ENCODE data around the gene SRGAP2C. TPM values are rescaled to one million over a fixed set of nuclear protein-coding genes. Genes with fewer than 3 reads are reported as not detected.
A peak's percentile ranks its signal among the peaks of the same experiment; 100 is the strongest.
"Not testable (repeated sequence)": the region's sequence is repeated elsewhere in the genome, so short reads cannot be mapped to it uniquely, and the experiment has no call there.

SRGAP2C gene
- polyA plus RNA-seq, 3 donors from 2014 or later, result 0.69 to 2.0 (median 1.3) TPM

GRCh38 chr1:121366171-121366570, 181.4 kb downstream of the SRGAP2C start:
- H3K36me3 Mint-ChIP-seq; H3K4me1 Mint-ChIP-seq; H3K9me3 Mint-ChIP-seq; H3K27ac Mint-ChIP-seq; H3K4me3 Mint-ChIP-seq; DNase-seq; H3K27me3 Mint-ChIP-seq (ENCODE audit: low read depth in 3 of 3): not testable (repeated sequence)

GRCh38 chr1:121368910-121369309, 184.1 kb downstream of the SRGAP2C start:
- not testable (repeated sequence) for H3K4me1 Mint-ChIP-seq; DNase-seq; H3K36me3 Mint-ChIP-seq; H3K27ac Mint-ChIP-seq; H3K9me3 Mint-ChIP-seq; H3K4me3 Mint-ChIP-seq; H3K27me3 Mint-ChIP-seq (ENCODE audit: low read depth in 3 of 3)

- H3K4me1 Mint-ChIP-seq; H3K27ac Mint-ChIP-seq; DNase-seq; H3K9me3 Mint-ChIP-seq; H3K27me3 Mint-ChIP-seq (ENCODE audit: low read depth in 3 of 3); H3K36me3 Mint-ChIP-seq; H3K4me3 Mint-ChIP-seq: not testable (repeated sequence)
Measured at GRCh38 chr1:121369959-121370358, 185.2 kb downstream of the SRGAP2C start.

GRCh38 chr1:121374851-121375367, 190.1 kb downstream of the SRGAP2C start:
- H3K27ac Mint-ChIP-seq; H3K36me3 Mint-ChIP-seq; H3K9me3 Mint-ChIP-seq; DNase-seq; H3K4me1 Mint-ChIP-seq; H3K27me3 Mint-ChIP-seq (ENCODE audit: low read depth in 3 of 3); H3K4me3 Mint-ChIP-seq: not testable (repeated sequence)

GRCh38 chr1:121376986-121377385, 192.2 kb downstream of the SRGAP2C start:
- H3K9me3 Mint-ChIP-seq, H3K4me1 Mint-ChIP-seq, H3K27ac Mint-ChIP-seq: not testable (repeated sequence)

GRCh38 chr1:121378757-121379156, 194.0 kb downstream of the SRGAP2C start:
- H3K4me3 Mint-ChIP-seq; DNase-seq; H3K4me1 Mint-ChIP-seq; H3K27ac Mint-ChIP-seq; H3K9me3 Mint-ChIP-seq; H3K36me3 Mint-ChIP-seq; H3K27me3 Mint-ChIP-seq (ENCODE audit: low read depth in 3 of 3): not testable (repeated sequence)

More at GRCh38 chr1:121376986-121377385, 192.2 kb downstream of the SRGAP2C start:
- H3K4me3 Mint-ChIP-seq; DNase-seq; H3K36me3 Mint-ChIP-seq; H3K27me3 Mint-ChIP-seq (ENCODE audit: low read depth in 3 of 3): not testable (repeated sequence)

GRCh38 chr1:121384754-121385153, 200.0 kb downstream of the SRGAP2C start:
- not testable (repeated sequence) for H3K27me3 Mint-ChIP-seq (ENCODE audit: low read depth in 3 of 3); H3K36me3 Mint-ChIP-seq; DNase-seq; H3K4me3 Mint-ChIP-seq; H3K4me1 Mint-ChIP-seq; H3K9me3 Mint-ChIP-seq; H3K27ac Mint-ChIP-seq

GRCh38 chr1:121385162-121385561, 200.4 kb downstream of the SRGAP2C start:
- not testable (repeated sequence) for H3K27ac Mint-ChIP-seq; H3K36me3 Mint-ChIP-seq; DNase-seq; H3K9me3 Mint-ChIP-seq; H3K4me1 Mint-ChIP-seq; H3K27me3 Mint-ChIP-seq (ENCODE audit: low read depth in 3 of 3); H3K4me3 Mint-ChIP-seq

GRCh38 chr1:121385563-121386288, 201.0 kb downstream of the SRGAP2C start:
- not testable (repeated sequence) for H3K4me3 Mint-ChIP-seq; H3K27ac Mint-ChIP-seq; H3K36me3 Mint-ChIP-seq; DNase-seq; H3K27me3 Mint-ChIP-seq (ENCODE audit: low read depth in 3 of 3); H3K9me3 Mint-ChIP-seq; H3K4me1 Mint-ChIP-seq

GRCh38 chr1:121386319-121386948, 201.7 kb downstream of the SRGAP2C start:
- DNase-seq; H3K4me1 Mint-ChIP-seq; H3K27ac Mint-ChIP-seq; H3K27me3 Mint-ChIP-seq (ENCODE audit: low read depth in 3 of 3); H3K4me3 Mint-ChIP-seq; H3K9me3 Mint-ChIP-seq; H3K36me3 Mint-ChIP-seq: not testable (repeated sequence)

- H3K27me3 Mint-ChIP-seq (ENCODE audit: low read depth in 3 of 3); H3K4me3 Mint-ChIP-seq; DNase-seq; H3K36me3 Mint-ChIP-seq; H3K9me3 Mint-ChIP-seq; H3K4me1 Mint-ChIP-seq; H3K27ac Mint-ChIP-seq: not testable (repeated sequence)
Measured at GRCh38 chr1:121389895-121390560, 205.3 kb downstream of the SRGAP2C start.

- not testable (repeated sequence) for H3K36me3 Mint-ChIP-seq, DNase-seq, H3K9me3 Mint-ChIP-seq, H3K4me3 Mint-ChIP-seq, H3K27ac Mint-ChIP-seq, H3K4me1 Mint-ChIP-seq
- H3K27me3 Mint-ChIP-seq (ENCODE audit: low read depth in 3 of 3), result peaks cover 5 to 11% (median 10%) of the 10 kb centered on the region in 3 donors
Measured at GRCh38 chr1:121392130-121392529, 207.4 kb downstream of the SRGAP2C start.

- H3K9me3 Mint-ChIP-seq, H3K4me1 Mint-ChIP-seq: not testable (repeated sequence)
- Mint-ChIP-seq H3K36me3 (peaks cover 9 to 12% (median 9%) of the 10 kb centered on the region in 3 donors), H3K27ac (peak overlapping the region in 1 of 6 donors; percentile 30), H3K27me3 (ENCODE audit: low read depth in 3 of 3) (peaks cover 7 to 22% (median 20%) of the 10 kb centered on the region in 3 donors), H3K4me3 (peak overlapping the region; percentile 38 to 75 (median 70))
- DNase-seq, result peak in 2 of 3 donors; percentile 12 to 13
Measured at GRCh38 chr1:121395718-121396201, 211.0 kb downstream of the SRGAP2C start.
